Measurements from ENCODE around the gene NRARP.
A peak's percentile ranks its signal among the peaks of the same experiment; 100 is the strongest.

NRARP gene

DNA sequence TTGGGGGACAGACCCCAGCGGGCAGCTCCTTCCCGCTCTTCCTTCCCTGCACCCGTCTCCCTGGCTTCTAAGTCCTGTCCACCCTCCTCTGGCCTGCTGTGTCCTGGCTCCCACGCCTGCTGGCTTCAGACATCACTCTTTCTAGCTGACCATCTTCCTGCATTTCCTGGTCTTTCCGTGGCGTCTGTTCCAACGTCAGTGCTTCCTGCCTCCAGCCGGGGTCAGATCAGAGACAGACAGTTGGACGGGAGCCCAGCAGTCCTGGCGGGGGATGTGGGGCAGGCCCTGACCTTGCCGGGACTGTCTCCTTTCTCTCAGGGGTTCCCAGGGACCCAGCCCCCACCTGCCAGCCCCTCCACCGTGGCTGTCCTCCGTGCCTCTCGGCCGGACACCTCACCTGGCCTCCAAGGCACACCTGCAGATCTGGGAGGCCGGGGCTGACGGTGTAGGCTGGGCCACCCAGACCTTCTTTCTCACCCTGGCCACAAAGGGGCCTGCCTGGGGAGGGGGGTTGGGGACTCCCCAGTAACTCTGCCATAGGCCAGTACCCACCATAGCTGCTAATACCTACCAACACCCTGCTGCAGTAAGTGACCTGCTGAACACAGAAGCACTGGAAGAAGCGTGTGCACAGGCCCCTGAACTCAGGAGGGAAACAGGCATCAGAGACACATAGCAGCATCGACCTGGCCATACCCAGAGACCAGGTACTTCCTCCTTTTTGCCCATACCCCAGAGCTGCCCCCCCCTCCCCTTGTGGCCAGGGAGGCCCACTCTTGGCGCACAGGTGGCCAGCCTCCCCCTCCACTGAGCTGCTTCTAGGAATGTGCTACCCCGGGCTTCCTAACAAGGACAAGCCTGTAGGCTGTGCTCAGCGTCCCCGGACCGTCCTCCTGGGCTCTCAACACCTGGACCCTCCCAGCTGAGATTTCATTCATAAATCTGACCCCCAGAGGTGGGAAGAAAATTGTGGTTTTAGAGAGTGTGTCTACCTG lies 5.1 kb downstream of the NRARP start:
- DNase-seq: no peak

DNA sequence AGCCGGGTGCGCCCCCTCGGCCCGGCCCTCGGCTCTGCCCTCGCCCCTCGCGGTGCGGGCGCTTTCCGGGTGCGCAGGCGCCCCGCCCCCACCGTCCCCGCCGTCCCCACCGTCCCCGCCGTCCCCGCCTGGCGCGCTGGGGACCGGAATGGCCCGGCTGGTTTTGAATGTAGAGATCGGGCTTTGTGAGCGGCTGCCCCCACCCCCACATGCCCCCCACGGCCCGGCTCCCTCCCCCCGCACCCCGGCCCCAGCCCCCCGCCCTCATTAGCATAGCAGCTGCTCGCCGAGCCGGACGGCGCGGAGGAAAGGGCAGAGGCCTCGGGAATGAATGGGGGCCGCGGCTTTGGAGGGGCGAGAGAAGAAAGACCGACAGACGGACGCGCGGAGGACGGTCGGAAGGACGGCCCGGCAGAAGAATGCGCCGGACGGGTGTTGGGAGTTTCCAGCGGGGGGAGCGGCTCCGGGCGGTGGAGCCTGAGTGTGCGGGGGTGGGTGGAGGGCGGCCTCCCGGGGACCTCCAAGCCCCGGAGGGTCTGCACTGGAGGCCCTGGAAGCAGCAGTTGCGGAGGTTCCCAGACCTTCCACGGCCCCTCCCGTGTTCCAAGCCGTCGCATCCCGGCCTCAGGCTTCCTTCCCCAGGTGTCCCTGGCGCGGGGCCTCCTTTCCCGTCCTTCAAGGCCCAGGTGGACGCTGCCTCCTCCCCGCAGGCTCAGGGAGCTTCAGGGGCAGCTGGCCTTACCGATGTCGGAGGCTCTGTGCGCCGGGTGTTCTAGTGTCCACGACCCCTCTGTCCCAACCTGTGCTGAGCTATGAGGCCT lies 6.0 kb downstream of the NRARP start:
- no peak for DNase-seq

DNA sequence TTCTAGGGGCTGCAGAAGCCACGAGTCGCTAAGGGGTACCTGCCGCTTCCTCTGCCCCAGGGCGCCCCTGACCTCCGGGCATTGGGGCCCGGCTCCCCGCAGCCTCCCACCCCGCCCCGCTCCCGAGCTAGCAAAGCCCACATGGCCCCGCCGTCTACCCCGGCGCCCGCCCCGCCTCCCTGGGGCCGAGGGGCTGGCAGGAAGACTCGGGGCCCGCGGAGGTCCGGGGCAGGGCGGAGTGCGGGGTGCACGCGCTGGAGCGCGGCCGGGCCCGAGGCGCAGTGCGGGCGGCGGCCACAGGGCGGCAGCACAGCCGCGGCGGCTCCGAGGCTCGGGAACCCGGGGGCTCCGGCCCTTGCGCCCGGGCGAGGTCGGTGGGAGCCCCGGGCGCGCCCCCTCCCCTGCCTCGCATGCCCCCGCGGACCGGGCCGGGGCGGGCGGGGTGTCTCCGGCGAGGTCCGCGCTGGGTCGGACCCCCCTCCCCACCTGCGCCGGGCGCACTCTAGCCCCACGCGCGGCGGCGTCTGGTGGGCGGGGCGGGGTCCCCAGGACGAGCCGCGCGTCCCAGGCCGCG lies 6.7 kb downstream of the NRARP start:
- DNase-seq: no peak

DNA sequence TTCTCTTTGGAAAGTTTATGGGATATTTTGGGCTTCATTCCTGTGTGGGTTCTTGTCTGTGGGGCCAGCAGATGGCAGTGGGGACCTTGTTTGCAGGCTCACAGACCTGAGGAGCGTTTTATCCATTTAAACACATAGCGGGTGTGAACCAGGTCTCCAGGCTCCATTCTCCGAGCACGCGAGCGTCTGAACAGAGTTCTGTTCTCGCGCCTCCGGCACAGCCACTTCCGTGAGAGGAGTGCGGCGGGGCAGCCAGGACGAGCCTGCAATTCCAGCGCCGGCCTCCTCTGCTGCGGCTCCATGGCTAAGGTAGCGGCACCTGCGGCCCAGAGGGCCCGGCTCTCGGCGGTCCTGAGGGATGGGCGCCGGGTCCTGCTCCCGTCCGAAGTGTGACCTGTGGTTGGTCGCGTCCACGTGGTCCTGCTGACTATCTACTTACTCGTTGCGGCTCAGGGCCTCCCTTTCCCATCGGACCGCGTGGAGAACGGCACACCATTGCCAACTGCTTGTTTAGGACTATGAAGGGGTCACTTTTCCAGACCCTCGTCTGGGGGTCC lies 7.3 kb downstream of the NRARP start:
- no peak for DNase-seq

DNA sequence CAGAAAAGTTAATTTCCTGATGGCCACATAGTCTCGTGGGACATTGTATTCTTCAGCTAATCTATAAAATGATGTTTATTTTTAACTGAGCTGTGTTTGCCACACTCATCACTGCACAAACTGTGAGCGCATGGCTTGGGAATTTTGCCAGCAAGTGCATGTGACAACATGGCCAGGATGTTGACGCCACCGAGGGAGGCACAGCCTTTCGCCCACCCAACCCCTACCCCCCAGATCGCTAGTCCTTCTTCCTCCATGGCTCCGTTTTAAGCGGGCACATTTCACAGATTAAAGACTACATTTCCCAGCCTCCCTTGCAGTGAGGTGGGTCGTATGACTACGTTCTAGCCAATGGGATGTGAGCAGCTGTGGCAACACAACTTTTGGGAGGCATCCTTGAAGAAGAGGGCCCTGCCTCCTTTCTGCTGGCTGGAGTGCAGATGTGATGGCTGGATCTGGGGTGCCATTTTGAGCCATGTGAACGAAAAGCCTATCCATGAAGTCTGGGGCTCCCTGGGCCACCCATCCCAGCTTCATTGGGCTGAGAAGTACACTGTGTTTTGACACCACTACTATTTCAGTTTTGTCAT lies 7.9 kb downstream of the NRARP start:
- DNase-seq: peak; percentile 70

DNA sequence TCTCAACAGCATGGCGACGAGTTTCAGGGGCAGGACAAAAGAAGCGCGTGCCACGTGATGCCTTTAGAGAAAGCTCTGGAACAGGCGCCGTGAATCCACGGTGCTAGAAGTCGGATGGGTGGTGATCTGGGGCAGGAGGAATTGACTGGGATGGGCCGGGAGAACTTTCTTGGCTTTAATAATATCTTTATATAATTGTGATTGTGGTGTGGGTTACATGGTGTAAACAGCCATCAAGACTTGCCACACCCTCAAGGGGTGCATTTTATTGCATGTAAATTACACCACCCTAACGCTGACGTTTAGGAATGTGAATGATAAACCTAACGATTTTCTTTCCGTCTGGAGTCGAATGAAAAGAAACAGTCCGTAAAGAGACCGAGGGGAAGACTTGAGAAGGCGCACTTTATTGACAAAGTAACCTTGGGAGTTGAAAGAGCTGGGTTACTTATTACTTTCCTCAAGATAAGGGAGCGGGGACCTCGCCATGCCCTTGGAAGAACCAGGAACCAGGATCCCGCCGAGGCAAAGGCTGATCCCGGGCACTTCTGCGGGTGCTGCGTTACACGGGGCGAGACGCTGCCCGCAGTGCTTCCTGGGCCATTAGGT lies 8.5 kb downstream of the NRARP start:
- no peak for DNase-seq

DNA sequence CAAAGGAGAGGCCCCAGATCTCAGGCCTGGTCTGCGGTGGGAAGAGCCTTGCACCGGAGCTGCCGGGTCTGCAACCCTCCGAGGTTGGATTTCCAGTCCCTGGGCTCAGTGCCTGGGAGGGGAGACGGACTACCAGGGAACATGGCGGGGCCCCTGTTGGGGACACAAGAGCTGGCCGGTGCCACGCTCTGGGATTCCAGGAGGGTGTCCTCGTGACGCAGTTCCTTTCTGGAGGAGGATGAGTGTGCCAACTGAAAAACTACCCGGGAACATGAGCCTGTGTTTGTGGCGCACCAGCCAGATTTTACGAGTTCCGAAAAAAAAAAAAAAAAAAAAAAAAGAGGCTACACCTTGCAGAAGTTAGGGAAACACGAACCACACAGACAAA lies 9.0 kb downstream of the NRARP start:
- no peak for DNase-seq

DNA sequence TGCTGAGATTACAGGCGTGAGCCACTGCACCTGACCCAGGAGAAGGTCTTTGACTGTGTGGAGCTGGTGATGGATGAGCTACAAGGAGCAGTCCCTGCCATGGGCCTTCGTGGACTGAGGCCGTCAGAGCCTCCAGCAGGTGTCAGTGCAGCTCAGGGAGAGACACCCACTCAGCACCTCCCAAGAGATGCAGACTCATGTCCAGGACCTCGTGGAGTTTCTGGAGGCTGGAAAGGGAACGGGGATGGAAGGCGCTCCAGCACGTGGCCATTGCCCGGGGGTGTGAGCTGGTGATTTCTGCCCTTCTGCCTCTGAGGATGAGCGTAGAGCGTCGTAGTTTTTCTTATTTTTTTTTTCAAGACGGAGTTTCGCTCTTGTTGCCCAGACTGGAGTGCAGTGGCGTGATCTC lies 15.1 kb downstream of the NRARP start:
- DNase-seq: no peak

DNA sequence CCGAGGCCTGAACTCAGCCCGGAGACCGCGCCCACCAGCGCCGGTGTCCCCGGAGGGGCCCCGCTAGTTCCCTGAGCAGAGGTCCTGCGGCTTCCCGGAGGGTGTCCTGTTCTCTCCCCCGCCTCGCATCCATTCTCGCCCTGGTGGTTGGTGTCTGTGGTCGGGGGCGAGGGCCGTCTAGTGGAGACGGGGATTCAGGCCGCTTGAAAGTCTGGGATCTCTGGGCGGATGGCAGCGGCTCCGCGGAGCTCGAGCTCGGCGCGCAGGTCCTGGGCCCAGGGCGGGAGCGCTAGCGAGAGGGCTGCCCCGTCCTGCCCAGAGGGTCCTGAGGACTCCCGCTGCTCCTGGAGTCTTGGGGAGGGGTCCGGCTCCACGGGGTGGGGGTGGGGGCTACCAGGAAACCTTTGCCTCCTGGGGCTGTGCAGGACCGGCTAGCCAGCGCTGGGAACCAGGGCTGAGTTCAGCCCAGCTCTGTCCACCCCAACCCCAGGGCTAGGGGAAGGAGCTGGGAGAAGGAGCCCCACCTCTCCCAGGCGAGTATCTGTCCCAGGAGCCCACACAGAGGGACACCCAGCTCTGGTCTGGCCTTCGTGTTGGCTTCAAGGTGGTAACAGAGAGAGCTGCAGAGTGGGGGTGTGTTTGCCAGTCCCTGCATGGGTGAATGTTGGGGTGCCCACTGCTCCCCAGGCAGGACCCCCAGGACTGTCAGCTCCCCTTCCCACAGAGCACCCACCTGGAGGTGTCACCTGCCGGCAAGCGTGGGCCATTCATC lies 20.5 kb downstream of the NRARP start:
- DNase-seq: no peak

DNA sequence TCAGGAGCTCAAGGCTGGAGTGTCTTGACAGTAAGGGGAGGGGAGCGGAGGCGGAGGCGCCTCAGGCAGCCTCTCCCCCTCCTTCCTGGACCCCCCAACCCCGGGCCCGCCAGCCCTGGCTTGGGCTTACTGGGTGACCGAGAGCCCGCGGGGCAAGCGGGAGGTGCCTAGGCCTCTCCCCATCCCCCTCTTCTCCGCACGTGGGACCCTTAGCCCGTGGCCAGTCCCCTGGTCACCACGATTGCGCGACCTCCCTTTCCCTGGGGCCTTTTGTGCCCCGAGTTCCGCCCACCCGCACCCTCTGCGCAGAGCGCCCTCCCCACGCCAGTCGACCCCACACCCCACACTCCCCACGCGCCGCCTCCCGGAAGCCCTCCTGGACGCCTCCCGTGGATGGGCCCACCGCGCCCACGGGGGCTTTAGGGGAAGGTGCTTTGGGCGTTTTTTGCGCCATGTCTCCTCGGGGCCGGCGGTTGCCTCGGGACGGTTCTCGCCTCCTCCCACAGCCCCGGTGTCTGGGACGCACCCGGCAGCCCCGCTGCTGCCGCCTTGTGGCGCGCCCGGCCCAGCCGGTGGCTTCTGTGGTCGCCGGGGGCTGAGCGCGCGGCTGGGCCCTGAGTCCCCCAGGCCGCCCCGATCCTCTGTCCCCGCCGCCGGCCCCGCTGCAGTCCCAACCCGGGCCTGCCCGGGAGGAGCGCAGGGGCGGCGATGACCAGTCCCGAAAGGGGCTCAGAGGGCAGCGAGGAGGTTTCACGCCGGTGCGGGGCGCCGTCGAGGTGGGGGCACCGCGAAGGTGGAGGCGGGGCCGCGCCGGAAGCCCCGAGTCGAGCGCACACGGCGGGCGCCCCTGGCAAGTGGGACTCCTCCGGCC lies 21.4 kb downstream of the NRARP start:
- no peak for DNase-seq

DNA sequence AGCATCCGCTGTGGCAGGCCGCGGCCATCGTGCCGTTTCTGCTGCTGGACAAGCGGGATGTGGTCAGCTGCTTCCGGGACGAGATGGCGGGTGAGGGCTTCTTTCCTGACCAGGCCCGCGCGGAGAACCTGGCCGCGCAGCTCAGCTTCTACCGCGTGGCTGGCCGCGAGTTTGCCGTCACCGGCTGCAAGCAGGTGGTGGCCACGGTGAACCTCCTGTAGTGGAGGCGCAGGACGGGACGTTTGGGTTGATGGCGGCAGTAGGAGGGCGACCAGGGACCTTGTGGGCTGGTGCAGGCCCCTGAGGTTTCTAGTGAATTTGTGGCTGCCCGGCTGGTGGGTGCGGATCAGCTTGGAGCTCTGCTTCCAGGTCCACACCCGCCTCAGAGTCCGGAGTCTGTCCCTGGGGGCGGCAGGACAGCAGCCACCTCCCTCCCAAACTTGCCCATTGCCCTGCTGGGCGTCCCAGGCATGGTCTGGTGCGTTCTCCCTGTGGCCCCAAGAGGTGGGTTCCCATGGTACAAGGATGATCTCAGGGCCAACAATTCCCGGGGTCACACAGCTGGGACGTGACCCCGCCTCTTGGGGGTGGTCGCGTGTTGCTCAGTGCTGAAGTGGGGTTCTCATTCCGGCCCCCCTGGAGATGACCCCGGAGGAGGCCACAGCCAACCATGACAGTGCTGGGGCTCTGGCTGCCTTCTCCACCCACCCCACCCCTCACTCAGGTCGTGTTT lies 22.2 kb downstream of the NRARP start:
- DNase-seq: no peak

DNA sequence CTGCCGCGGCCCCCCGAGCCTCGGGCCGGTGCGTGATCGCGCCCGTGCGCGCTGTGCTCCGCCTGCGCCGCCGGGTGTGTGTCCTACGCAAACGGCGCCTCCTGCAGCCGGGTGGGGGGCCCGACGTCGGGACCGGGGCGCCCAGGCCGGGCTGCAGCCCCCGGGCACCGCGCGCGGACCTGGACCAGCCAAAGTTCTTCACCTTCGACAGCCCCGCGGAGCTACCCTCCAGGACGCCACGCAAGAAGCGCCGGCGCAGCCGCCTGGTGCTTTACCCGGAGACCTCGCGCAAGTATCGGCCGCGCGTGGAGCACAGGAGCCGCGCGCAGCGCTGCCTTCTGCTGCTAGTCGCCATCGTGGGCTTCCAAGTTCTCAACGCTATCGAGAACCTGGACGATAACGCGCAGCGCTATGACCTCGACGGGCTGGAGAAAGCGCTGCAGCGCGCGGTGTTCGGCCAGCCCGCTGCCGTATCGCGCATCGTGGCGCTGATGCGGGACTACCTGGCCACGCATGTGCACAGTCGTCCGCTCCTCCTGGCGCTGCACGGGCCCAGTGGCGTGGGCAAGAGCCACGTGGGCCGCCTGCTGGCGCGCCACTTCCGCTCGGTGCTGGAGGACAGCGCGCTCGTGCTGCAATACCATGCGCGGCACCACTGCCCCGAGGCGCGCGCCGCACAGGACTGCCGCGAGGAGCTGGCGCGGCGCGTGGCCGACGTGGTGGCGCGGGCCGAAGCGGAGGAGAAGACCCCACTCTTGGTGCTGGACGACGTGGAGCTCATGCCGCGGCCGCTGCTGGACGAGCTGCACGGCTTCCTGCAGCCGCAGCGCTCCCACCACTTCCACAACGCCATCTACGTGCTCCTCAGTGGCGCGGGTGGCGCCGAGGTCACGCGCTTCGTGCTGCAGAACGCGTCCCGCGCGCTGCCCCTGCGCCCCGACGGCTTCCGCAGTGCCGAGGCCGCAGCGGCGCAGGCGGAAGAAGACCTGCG lies 23.1 kb downstream of the NRARP start:
- no peak for DNase-seq

DNA sequence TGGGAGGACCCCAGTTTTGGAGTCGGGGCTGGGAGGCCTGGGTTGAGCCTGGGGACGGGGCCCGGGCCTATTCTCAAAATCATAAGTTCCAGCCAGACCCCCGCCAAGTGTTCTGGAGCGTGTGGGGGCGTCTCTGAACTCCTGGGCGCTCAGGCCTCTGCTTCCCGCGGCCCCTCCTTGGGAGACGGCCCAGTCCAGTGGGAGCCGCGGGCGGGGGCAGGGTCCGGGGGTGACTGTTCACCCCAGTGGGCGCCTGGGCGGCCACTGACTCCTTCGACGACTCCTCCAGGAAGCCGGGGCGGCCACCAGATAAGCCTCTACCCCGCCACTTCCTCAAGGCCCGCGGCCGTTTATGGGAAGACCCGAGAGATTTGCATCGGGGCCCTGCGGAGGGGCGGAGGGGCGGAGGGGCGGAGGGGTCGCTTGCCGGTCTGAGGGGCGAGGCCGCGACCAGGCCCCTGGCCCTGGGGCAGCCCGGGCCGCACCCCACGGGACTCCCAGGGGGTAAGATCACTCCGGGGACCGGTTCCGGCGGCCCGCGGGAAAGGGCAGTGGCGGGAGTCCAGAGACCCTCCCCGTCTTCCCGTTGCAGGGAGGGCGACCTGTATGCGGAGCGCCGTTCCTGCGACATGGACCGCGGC lies 23.9 kb downstream of the NRARP start:
- peak; percentile 32 for DNase-seq

DNA sequence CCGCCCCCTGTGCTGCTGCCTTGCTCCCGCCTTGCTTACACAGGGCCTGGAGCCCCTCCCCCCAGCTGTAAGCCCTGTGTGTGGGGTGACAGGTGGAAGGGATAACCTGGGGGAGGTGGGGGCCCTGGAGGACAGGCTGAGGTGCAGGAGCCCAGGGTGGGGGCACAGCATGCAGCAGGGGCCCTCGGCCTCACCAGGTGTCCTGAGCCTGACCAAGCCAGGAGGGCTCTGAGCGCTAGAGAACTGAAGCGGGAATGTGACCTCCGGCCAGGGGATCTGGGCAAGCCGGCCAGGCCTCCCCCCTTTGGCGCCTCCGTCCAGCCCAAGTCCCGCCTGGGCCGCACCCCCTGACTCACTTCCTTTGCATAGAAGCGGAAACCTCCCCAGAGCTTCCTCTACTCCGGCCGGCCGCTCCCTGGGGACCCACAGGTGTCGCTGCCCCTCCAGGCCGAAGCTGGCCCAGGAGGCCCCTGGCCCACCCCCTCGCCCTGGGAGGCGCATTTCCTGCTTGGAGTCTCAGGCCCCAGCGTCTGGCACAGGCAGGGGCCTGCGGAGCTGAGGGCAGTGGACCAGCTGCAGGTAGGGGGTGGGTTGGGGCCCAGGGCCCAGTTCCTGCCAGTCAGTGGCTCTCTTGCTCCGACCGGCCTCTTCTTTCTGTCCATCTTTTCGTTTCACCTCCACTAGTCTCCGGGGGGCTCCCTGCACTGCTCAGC lies 24.6 kb downstream of the NRARP start, which contains the start of gene TOR4A:
Gene TOR4A, plus strand, starts transcription at position 398 of the 713 bp plus-strand sequence. CDS start 964 bp downstream, outside the sequence.
- peak; percentile 79 for DNase-seq

DNA sequence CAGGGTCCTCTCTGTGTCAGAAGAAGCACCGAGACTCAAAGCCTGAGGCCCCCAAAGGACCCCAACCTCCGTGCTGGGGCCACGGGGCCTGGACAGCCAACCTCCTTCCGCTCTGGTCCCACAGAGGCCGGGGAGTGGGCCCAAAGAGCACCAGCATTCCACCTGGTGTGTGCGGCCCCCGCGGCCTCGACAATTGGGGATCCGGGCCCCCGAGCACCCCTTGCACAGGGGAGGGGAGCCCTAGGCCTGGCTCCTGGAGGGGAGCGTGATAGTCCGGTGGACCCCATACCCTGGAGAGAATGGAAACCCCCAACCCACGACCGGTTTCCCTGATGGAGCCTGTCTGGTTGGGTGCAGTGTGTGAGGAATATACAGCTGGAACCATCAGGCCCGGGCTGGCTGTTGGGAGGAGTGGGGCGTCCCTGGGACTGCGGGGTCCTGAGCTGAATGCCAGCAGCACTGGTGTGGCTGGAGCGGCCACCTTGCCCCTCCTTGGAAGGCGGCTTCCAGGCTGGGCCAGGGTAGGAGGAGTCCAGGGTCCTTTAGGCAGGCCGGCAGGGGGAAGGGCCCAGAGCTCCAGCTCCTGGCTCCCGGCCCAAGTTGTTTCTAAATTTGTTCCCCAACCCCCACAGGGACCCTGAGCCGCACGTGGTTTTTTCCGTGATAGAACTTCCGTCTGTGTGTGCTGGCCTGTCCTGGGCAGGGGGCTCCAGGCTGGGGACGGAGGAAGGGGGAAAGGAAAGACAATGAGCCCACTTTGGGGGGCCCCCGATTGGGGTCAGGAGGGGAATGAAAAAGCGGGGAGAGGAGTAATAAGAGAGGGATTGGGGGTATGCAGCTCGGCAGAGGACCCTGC lies 25.4 kb downstream of the NRARP start:
- DNase-seq: peak; percentile 80
